Suprapubic skin (tissue), 4 donors: ENCODE data around the gene SSTR1.

ENCODE experiments used
- EP300 ChIP-seq: sonication (generic); formaldehyde crosslinking; IDR thresholded peaks from one replicate; pipeline ENCODE4 v1.6.1; 2017; ENCODE audit warnings: antibody characterized with exemption
- POLR2AphosphoS5 ChIP-seq, 3 donors: sonication (generic); formaldehyde crosslinking; IDR thresholded peaks; one replicate each; pipeline ENCODE4 v1.6.1; 2017; ENCODE audit warnings: antibody characterized with exemption in 3 of 3
- TF ChIP-seq, protein P1 (sequence below), 2 donors: fragments of 200-600 bp in 1 of 2; fragments of 450-650 bp in 1 of 2; sonication (generic) in 1 of 2; IDR thresholded peaks; one replicate each; pipeline ENCODE4 v1.5.1; 2016 to 2019; ENCODE audit warnings: antibody characterized with exemption in 2 of 2, mild to moderate bottlenecking in 1 of 2, moderate library complexity in 1 of 2

DNA sequence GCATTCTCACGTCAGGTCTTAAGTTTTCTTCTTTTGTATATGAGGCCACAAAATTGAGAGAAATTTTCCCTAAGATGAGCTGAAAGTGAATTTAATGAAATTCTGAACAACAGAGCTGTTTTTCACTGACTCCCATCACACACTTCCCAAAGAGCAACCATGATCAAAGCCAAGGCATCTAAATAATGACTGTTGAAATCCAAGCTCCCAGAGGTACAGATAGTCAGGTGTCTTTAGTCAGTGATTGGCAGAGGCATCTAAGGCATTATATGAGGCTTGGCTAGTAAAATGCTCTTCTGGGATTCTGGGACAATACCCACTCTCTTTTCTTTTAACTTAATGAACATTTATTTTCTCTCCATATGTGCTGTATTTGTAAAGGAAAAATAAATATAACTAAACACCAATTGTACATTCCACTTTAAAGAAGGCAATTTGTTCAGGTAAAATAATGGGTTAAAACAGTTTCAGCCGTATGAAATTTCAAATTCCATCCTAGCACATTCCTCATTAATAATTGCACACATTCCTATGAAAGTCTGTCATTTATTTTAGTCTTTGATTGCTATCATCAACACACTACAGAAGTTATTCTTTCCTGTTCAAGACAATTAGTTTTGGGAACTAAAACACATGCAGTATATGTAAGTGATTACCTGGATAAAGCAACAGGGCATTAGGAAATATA lies 871 bp upstream of the SSTR1 start:
- TF ChIP-seq, protein P1, sequence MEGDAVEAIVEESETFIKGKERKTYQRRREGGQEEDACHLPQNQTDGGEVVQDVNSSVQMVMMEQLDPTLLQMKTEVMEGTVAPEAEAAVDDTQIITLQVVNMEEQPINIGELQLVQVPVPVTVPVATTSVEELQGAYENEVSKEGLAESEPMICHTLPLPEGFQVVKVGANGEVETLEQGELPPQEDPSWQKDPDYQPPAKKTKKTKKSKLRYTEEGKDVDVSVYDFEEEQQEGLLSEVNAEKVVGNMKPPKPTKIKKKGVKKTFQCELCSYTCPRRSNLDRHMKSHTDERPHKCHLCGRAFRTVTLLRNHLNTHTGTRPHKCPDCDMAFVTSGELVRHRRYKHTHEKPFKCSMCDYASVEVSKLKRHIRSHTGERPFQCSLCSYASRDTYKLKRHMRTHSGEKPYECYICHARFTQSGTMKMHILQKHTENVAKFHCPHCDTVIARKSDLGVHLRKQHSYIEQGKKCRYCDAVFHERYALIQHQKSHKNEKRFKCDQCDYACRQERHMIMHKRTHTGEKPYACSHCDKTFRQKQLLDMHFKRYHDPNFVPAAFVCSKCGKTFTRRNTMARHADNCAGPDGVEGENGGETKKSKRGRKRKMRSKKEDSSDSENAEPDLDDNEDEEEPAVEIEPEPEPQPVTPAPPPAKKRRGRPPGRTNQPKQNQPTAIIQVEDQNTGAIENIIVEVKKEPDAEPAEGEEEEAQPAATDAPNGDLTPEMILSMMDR (IDR thresholded peaks at IDR 0.05) = no peak
- TF ChIP-seq EP300 (no peak), POLR2AphosphoS5 (IDR thresholded peaks at IDR 0.05) (no peak)
